NCI-H446 treated with DMSO at 0.1 percent for 48 hours (cell line): ENCODE data around the gene PLPPR3.
"Not testable (repeated sequence)": the region's sequence is repeated elsewhere in the genome, so short reads cannot be mapped to it uniquely, and the experiment has no call there.

Experiments
- DNase-seq: peaks from one replicate; lab custom pipeline; 2025; lab: John Stamatoyannopoulos, UW

The PLPPR3 gene

DNA sequence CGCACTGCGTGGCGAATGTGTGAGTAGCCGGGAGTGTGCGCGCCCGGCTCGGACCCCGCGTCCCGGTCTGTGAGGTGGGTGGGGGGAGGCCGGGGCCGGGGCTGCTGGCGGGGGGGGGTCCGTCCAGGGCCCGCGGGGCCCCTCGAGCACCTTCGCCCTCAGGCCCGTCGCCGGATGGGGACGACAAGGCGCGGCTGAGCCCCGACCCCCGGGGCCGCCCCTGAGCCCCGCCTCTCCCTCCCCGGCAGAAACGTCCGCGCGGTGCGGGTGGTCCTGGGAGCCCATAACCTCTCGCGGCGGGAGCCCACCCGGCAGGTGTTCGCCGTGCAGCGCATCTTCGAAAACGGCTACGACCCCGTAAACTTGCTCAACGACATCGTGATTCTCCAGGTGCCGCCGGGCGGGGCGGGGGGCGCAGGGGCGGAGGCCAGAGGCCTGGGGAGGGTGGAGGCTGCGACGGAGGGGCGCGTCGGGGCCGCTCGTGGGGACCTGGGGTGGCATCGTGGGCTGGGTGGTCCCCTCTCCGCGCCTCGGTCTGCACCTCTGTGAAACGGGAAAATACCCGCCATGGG lies 31.3 kb upstream of the PLPPR3 start:
- no peak for DNase-seq

DNA sequence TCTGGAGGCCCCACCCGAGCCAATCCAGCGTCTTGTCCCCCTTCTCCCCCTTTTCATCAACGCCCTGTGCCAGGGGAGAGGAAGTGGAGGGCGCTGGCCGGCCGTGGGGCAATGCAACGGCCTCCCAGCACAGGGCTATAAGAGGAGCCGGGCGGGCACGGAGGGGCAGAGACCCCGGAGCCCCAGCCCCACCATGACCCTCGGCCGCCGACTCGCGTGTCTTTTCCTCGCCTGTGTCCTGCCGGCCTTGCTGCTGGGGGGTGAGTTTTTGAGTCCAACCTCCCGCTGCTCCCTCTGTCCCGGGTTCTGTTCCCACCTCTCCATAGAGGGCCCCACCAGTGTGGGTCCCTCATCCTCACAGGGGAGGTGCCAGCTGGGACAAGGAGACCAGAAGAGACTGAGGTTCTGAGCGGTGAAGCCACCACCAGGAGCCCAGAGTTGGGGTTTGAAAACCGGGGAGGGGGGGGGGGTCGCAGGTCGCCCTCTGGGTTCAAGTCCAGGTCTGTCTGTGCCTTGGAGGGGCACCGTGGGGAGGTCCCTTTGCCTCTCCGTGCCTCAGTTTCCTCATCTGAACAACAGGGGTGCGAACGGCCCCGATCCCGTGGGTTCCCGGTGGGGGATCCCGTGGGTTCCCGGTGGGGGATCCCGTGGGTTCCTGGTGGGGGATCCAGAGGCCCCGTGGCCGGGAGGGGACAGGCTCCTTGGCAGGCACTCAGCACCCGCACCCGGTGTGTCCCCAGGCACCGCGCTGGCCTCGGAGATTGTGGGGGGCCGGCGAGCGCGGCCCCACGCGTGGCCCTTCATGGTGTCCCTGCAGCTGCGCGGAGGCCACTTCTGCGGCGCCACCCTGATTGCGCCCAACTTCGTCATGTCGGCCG lies 30.6 kb upstream of the PLPPR3 start, which contains the start of gene ELANE:
TSS of gene ELANE (plus strand) at position 168 of the 878 bp plus-strand sequence. CDS start at position 194, 26 bp downstream.
- DNase-seq: no peak

DNA sequence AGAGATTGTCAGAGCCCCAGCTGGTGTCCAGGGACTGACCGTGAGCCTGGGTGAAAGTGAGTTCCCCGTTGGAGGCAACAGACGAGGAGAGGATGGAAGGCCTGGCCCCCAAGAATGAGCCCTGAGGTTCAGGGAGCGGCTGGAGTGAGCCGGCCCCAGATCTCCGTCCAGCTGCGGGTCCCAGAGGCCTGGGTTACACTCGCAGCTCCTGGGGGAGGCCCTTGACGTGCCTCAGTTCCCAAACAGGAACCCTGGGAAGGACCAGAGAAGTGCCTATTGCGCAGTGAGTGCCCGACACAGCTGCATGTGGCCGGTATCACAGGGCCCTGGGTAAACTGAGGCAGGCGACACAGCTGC lies 29.2 kb upstream of the PLPPR3 start:
- DNase-seq: no peak

DNA sequence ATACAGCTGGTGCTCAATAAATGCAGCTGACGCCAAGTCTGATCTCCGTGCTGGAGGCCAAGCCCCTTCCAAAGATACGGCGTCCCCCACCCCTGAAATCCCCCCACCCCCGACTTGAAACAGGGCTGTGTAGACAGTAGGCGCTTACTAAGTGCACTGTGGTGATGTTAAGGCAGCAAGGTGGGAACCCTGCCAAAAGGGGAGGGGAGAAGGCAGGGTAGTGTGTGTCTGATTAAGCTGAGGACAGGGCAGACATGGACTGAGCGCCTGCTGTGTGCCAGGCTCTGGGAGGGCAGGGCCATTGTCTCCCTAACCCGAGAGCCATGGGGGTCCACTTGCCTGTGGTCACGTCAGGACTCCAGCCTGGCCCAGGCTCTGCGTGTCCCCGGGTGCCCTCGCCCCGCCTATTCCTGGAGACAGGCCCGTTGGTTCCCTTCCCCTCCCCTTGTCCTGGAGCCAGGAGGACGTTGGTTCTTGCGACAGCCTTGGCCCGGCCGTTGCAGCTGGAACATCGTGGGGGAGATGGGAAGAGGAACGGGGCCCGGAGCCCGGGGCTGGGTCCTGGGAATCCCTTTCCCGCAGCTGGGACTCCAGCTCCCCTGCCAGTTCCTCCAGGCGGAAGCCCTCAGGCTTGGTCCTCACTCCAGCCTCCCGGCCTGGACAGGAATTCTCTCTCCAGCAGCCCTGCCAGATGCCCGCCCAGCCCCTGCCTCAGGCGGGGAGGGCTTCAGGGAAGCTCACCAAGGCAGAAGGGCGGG lies 28.6 kb upstream of the PLPPR3 start:
- DNase-seq: peak; percentile 44

DNA sequence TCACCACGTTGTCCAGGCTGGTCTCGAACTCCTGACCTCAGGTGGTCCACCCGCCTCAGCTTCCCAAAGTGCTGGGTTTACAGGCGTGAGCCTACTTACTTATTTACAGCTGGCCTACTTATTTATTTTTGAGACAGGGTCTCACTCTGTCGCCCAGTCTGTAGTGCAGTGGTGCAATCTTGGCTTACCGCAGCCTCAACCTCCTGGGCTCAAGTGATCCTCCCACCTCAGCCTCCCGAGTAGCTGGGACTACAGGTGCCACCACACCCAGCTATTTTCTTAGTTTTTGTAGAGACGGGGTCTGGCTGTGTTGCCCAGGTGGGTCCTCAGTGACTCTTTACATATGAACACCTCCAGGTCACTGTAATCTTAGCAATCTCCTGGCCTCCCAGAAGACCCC lies 27.4 kb upstream of the PLPPR3 start:
- not testable (repeated sequence) for DNase-seq

DNA sequence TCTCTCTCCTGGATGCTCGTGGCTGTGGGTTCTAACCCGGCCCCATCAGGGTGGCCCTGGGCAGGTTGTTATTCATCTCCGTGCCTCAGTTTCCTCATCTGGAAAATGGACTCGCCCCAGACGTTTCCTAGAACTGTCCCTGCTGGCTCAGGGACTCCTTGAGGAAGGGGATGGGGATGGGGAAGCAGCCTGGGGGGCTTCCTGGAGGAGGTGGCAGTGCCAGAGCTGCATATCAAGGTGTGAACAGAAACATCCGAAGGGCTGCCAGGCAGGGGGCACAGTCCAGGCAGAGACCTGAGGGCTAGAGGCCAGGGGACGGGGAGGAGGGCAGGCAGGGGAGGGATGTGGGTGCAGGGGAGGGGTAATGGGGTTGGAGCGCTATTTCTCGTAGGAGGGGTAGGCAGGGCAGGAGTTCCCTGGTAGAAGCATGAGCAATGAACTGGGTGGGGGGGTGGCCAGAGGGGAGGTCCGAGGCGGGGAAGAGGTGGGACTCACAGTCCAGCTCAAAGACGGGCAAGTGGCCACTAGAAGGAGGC lies 26.7 kb upstream of the PLPPR3 start:
- no peak for DNase-seq

DNA sequence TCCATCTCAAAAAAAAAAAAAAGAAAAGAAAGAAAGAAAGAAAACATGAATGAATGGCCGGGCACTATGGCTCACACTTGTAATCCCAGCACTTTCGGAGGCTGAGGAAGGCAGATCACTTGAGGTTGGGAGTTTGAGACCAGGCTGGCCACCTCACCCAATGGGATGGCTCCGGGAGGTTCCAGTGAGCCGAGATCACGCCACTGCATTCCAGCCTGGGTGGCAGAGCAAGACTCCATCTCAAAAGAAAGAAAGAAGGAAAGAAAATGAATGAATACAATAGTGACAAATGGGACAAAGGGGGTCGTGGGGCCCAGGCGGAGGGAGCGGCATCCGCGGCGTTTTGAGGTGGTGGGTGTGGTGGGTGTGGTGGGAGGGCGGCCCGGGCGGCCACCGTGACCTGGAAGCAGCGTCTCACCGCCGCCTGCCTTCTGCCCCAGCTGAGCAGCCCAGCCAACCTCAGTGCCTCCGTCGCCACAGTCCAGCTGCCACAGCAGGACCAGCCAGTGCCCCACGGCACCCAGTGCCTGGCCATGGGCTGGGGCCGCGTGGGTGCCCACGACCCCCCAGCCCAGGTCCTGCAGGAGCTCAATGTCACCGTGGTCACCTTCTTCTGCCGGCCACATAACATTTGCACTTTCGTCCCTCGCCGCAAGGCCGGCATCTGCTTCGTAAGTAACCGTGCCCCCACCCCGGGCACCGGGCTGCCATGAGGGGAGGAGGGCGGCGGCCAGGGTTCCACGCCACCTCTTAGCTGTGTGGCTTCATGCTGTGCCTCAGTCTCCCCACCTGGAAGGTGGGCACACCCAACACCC lies 24.2 kb upstream of the PLPPR3 start:
- DNase-seq: no peak

DNA sequence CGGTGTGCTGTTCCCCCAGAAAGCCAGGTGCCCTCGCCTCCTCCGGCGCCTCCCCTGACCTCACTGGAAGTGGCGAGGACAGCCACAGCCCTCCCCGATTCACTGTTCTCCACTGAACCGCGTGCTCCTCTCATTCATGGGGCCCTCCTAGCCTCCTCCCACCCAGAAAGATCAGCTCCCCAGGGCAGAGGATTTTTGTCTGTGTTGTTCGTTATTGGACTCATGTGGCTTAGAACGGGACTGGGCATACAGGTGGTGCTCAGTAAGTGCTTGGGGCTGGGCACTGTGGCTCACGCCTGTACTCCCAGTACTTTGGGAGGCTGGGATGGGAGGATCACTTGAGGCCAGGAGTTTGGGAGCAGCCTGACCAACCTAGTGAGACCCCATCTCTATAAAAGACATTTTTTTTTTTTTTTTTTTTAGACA lies 22.8 kb upstream of the PLPPR3 start:
- DNase-seq: no peak

DNA sequence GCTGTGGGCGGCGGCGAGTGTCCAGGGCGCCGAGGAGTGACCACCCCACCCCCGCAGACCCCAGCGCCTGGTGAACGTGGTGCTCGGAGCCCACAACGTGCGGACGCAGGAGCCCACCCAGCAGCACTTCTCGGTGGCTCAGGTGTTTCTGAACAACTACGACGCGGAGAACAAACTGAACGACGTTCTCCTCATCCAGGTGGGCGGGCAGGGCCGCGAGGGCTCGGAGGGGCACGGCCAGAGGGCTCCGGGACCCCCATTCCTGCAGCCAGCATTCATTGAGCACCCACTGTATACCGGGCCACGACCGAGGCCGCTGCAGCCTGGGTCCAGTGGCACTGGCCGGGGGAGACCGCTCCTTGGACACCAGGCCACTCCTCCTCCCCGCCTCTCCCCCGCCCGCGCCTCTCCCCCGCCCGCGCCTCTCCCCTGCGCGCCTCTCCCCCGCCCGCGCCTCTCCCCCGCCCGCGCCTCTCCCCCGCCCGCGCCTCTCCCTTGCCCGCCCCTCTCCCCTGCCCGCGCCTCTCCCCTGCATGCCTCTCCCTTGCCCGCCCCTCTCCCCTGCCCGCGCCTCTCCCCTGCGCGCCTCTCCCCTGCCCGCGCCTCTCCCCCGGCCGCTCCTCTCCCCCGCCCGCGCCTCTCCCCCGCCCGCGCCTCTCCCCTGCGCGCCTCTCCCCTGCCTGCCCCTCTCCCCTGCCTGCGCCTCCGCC lies 22.2 kb upstream of the PLPPR3 start:
- no peak for DNase-seq

DNA sequence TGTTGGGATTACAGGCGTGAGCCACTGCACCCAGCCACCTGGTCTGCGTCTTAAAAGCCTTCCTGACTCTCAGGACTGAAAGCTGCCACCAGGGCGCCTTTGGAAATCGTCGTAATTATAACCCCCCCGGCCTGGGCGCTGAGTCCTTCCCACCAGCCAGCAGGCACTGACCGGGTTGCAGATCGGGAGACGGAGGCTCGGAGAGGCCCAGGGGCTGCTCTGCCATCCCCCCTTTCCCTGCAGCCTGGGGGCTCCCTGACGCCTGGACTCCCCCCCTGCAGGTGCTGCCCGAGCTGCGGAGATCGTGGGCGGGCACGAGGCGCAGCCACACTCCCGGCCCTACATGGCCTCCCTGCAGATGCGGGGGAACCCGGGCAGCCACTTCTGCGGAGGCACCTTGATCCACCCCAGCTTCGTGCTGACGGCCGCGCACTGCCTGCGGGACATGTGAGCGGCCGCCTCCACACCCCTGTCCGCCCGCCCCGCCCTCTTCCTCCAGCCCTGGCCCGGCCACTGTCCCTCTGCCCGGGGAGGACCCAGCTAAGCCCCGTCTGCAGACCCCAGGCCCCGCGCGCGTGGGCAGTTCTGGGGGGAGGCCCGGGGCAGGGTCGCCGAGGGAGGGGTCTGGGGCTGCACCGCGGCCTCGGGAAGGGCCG lies 21.6 kb upstream of the PLPPR3 start:
- no peak for DNase-seq

DNA sequence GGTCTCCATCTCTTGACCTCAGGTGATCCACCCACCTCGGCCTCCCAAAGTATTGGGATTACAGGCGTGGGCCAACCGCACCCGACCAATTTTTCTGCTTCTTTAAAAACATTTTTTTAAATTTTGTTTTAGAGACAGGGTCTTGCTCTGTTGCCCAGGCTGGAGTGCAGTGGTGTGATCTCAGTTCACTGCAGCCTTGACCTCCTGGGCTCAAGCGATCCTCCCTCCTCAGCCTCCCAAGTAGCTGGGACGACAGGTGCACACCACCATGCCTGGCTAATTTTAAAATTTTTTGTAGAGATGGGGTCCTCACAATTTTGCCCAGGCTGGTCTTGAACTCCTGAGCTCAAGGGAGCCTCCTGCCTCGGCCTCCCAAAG lies 21.0 kb upstream of the PLPPR3 start:
- not testable (repeated sequence) for DNase-seq

DNA sequence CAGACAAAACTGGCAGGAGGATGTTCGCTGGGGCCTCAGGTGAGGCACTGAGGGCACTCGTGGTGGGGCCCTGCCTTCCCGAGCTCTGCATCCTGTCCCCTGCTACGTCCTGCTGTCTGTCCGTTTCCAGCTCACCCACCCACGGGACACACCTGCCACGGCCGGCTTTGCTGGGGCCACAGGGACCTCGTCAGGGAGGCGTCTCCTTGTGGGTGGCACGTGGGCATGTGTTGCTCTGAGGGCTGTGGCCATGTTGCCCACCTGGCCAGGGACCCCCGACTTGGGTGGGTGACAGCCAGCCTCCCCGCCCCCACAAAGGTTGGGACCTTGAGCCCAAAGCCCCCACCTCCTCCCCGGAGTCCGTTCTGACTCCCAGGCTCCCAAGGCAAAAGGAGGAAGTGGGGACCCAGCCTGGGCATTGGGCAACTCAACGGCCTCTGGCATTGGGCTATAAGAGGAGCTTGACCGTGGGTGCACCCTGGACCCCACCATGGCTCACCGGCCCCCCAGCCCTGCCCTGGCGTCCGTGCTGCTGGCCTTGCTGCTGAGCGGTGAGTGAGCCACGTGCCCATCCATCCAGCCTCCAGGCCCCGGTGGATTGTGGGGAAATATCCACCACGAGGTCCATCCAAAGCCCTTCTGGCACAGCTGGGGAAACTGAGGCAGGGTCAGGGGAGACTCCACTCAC lies 18.9 kb upstream of the PLPPR3 start, which contains the start of gene PRTN3:
TSS of gene PRTN3 (plus strand) at position 481 of the 688 bp plus-strand sequence. CDS start at position 491, 10 bp downstream.
- DNase-seq: no peak

DNA sequence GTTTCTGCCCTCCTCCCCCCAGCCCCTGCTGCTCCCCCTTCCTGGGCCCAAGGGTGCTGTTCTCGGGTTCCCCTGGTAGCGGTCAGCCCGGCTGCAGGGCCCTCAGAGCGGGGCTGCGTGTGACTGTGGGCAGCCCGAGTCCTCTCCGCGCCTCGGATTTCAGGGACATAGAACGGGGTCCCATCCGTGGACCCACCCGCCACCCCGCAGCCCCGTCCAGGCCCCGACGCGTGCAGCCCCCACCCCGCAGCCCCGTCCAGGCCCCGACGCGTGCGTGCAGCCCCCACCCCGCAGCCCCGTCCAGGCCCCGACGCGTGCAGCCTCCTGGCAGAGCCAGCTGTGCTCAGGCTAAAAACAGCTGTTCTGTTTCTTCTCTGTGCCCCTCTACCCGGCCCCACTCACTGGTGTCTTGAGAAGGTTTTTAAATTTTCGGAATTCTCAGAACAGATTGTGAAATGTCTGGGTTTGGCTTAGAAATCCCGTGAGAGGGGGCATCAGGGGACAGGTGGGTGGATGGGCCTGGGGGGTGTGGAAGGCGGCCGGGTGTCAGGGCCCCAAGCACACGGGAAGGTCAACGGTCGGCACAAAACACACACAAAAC lies 13.6 kb upstream of the PLPPR3 start:
- DNase-seq: no peak

DNA sequence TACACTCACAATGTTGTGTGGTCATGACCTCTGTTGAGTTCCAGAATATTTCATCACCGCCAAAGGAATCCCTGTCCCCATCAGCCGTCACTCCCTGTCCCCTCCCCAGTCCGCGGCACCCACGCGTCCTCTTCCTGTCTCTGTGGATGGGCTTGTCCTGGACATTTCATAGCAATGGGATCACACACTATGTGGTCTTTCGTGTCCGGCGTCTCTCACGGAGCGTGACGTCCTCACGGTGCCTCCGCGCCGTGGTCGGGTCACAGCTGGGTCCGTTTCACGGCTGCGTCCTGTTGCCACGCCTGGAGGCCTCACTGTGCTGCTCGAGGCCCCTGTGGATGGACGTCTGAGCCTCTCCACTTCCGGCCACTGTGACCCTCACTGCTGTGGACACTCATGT lies 12.5 kb upstream of the PLPPR3 start:
- no peak for DNase-seq

DNA sequence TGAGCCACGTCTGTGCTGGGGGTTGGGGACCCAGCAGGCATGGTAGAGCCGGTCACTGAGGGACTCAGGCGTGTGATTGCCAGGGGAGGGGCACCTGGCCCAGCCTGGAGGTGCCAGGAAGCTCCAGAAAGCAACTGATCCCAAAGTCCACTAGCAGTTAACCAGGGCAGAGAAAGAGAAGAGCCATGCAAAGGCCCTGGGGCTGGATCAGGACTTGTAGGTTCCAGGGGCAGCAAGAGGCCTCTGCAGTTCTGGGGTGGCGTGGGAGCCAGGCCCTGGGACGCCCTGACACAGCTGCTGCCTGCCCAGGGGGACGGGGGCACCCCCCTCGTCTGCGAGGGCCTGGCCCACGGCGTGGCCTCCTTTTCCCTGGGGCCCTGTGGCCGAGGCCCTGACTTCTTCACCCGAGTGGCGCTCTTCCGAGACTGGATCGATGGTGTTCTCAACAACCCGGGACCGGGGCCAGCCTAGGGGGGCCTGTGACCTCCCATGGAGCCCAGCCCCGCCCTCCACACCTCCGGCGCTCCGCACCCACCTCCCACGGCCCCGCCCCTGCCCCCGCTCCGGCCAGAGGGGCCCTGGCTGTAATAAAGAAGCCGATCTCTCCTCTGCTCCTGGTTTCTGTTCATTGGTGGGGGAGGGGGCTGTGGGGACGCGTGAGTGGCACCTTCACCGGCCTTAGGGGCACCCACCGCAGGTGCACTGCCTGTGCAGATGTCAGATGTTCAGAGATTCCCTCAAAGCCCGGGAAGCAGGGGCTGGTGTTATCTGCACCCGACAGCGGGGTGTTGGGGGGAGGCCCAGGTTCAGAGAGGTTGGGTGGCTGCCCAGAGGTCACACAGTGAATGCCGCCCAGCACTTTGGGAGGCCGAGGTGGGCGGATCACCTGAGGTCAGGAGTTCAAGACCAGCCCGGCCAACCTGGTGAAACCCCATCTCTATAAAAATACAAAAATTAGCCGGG lies 9.9 kb upstream of the PLPPR3 start:
- DNase-seq: no peak

DNA sequence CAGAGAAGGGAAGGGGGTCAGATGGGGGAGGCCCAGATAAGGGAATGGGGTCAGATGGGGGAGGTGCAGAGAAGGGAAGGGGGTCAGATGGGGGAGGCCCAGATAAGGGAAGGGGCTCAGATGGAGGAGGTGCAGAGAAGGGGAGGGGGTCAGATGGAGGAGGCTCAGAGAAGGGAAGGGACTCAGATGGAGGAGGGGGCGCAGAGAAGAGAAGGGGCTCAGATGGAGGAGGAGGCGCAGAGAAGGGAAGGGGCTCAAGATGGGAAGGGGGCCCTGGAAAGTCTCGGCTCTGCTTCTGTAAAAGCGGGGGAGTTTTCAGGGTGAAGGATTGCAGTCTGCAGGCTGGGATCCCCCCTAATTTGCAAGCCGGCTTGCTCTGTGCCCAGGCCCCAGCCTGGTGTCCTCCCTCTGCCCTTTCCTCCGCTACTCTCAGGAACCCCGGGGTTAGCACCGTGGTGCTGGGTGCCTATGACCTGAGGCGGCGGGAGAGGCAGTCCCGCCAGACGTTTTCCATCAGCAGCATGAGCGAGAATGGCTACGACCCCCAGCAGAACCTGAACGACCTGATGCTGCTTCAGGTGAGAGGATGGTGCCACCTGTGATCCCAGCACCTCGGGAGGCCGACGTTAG lies 7.5 kb upstream of the PLPPR3 start:
- no peak for DNase-seq

DNA sequence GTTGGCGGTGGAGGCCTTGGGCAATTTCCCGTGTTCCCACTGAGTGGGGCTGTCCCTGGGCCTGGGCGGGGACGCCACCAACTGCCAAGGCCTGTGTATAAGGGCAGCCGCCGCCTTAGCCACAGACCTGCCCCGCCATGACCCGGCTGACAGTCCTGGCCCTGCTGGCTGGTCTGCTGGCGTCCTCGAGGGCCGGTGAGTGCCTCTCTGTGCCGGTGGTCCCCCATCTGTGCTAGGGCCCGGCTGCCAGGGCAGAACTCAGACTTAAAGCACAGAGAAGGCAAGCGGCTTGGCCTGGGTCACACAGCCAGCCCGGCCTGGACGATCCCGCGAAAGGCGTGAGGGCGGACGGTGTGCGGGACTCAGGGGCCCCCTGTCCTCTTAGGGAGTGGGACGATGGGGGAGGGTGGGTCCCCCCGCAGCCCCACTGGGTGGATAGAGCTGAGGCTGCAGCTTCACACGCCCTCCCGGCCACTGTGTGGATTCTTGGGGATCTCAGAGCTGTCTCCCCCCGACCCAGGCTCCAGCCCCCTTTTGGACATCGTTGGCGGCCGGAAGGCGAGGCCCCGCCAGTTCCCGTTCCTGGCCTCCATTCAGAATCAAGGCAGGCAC lies 6.1 kb upstream of the PLPPR3 start, which contains the start of gene AZU1:
TSS of gene AZU1 (plus strand) at position 128 of the 612 bp plus-strand sequence. CDS start at position 138, 10 bp downstream.
- DNase-seq: no peak
